D721Med (cell line): ENCODE measurements around the gene TTYH3.

Source experiments
- DNase-seq: peaks from one replicate; pipeline ENCODE4 v3.0.0; 2011; ENCODE audit warnings: low spot score; ENCODE audit not compliant: insufficient read length
- FAIRE-seq: peaks from 2 replicates; lab custom pipeline; 2011; peaks lifted over from hg19 to GRCh38; lab: Jason Lieb, UNC
- CTCF ChIP-seq: IDR thresholded peaks from 2 replicates; pipeline ENCODE4 v1.5.1; 2012; ENCODE audit warnings: mild to moderate bottlenecking, control low read depth; ENCODE audit not compliant: insufficient read depth; ENCODE audit errors: missing control alignments

TTYH3 gene

GRCh38 chr7:2644220-2644561 is 12.4 kb downstream of the TTYH3 start:
- no peak for TF ChIP-seq CTCF
- DNase-seq (no peak), FAIRE-seq (no peak)

DNA sequence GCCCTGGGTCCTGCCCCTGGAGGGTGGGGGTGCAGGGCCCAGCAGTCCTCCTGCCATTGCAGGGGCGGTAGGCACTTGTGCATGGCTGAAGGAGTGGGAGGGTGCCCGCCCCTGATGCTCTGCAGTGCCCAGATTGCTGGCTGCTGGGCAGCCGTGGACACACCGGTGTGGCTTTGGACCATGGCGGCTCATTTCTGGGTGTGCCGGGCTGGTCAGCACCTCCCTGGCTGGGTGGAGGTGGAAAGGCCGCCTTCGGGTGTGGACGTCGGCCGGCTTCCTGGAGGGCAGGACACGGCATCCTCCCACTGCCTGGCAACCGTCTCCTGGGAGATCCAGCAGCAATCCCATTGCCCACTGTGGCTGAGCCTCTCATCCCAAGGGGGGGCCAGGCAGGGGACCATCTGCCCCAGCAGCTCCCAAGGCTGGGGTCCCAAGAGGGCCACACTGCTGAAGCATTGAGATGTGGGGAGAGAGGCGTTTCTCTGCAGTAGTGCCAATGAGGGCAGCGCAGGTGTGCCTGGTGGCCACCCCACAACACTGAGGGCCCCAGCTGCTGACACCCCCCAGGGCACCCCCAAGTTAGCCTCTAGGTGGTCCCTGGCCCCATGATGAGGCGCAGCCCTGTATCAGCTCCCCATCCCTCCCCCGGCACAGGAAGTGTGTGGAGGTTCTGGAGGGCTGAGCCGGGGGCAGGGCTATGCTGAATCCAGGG is 12.9 kb downstream of the TTYH3 start:
- TF ChIP-seq CTCF, result no peak
- DNase-seq (no peak), FAIRE-seq (no peak)

DNA sequence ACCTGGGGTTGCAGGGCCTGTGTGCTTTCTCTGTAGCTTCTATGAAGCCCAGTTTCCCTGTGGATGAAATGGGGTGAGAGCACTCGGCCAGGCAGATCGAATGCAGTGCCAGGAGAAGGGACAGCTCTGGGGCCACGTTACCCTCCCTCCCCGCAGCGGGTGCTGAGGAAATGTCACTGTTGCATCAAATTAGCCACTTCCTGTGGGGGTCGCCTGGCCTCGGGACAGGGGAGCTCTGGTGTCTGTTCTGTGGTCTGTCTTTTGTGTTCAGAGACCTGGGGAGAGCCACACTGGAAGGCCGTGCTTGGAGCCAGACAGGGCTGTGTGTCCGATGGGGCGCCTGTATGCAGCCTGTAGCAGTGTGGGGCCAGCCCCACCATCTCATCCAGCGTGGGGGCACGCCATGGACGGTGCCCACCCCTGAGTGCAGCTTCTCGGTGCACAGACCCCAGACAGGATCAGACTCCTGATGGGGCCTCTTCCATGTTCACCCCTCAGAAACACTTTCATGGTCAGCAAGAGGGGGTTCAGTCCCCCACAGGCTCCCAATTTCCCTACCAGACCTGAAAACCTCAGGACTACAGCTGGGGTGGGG is 13.6 kb downstream of the TTYH3 start:
- no peak for DNase-seq
- no peak for FAIRE-seq
- TF ChIP-seq CTCF, result no peak

GRCh38 chr7:2646336-2646679 is 14.5 kb downstream of the TTYH3 start:
- DNase-seq (no peak), FAIRE-seq (no peak)
- TF ChIP-seq CTCF, result no peak

GRCh38 chr7:2646680-2647571 is 15.1 kb downstream of the TTYH3 start:
- FAIRE-seq, result no peak

DNA sequence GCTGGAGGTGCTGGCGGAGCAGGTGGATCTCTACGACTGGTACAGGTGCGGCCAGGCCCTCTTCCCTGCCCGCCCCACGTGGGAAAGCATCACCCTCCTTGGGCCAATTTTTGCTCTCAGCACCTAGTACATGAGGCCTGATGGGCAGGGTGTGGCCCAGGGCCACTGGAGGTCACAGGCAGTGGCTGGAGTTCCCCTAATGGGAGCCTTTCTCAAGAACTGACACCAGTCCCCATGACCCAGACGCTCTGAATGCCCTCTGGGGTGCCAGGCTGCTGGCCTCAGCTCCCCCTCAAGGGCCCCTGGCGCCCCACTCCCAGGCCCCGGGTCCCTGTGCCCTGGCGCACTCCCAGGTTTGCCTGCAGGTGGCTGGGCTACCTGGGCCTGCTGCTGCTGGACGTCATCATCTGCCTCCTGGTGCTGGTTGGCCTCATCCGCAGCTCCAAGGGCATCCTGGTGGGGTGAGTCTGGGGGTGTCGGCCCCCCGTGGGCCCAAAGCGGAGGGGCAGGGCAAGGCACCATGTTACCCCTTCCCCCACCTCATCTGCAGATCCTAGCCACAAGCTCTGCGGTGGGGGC is 15.9 kb downstream of the TTYH3 start:
- no peak for TF ChIP-seq CTCF
- FAIRE-seq (no peak), DNase-seq (no peak)

More at GRCh38 chr7:2646680-2647571, 15.1 kb downstream of the TTYH3 start:
- DNase-seq, result no peak
- TF ChIP-seq CTCF, result no peak
